HPDE6-E6E7 (cell line): ENCODE data around the gene SMAD2.
"Not testable (repeated sequence)": the region's sequence is repeated elsewhere in the genome, so short reads cannot be mapped to it uniquely, and the experiment has no call there.

Experiments
- DNase-seq: peaks from one replicate; pipeline ENCODE4 v3.0.0; 2011; ENCODE audit warnings: missing footprints; ENCODE audit errors: extremely low spot score

Gene SMAD2

DNA sequence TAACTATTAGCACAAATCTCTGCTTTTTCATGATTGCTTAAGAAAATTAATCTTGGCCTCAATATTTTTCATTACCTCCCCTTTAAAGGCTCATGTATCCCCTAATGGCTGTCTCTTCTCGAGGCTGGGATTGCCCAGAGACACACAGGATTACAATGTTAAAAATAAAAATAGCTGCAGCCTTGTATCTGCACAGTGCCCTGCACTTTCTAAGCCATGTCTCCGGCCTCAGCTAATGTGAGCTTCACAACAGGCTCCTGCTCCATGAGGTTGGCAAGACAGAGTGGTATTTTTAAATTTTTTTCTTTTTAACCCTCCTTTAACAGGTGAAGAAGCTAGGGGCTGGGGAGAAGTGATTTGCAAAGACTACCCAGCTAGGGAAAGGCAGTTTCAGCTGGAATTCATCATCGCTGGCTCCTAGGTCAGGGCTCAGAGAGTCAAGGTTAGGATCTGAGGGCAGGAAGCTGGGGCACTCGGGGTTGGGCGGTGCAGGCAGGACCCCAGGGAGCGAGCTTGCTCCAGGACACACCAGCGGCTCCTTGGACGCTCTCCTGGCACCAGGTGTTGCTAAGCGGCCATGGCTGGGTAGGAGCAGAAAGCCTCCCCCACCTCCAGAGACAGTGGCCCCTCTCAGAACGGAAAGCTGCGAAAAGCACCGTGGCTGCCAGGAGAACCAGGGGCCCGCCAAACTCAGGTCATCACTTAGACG lies 135.6 kb downstream of the SMAD2 start:
- DNase-seq = no peak

DNA sequence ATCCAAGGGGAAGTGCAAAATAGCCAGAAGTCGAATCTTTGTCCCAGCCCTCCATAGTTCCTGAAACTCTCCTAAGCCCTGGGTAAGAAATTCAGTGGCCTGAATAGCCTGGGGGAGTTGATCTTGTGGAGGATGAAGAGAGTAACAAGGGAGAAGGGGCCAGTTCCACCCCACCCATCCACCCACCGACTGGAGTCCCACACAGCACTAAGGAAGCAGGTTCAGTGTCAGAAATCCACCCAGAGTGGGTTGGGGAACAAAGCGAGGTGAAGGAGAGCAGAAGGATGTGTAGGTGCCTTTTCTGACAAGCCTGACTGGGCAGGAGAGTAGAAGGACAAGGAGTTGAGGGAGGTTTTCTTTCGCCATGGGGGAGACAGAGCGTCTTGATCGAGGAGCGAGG lies 136.8 kb downstream of the SMAD2 start:
- DNase-seq = no peak

DNA sequence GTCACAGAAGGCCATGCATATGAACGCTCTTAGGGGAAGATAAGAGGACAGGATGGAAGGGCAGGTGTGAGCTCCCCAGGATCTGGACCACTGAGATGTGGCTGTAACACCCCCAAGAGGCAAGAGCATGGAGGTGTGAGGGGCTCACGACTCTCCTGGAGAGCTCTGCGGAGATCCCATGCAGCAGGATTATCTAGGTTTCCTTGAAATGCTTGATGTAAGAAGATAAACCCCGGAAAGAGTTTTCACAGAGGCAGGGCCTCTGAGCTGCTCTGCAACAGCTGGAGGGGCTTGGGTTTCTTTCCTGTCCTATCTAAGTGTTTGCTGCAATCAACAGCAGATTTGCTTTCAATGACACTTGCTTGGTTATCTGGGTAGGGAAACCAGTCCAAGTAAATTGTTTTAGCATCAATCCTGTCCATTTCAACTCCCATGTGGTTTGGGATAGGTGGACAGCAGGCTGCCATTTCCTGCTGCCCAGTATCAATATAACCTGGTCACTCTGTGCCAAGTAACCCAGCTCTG lies 138.9 kb downstream of the SMAD2 start:
- DNase-seq = no peak

DNA sequence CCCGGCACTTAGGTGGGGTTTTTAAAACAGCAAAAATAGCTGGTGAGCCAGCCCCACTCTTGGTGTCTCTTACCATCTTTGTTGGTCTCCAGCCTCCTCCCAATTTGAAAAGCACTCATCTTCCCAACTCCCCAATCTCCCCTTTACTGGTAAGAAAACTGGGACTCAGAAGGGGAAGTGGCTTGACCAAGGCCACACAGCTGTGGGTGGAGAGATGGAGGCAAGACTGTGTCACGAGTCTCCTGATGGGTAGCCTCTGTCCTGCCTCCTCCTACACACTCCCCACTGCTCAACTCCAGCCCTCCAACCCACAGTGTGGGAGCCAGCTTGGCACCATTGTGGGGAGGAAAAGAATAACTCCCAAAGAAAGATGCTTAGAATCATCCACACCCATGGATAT lies 140.4 kb downstream of the SMAD2 start:
- DNase-seq = no peak

DNA sequence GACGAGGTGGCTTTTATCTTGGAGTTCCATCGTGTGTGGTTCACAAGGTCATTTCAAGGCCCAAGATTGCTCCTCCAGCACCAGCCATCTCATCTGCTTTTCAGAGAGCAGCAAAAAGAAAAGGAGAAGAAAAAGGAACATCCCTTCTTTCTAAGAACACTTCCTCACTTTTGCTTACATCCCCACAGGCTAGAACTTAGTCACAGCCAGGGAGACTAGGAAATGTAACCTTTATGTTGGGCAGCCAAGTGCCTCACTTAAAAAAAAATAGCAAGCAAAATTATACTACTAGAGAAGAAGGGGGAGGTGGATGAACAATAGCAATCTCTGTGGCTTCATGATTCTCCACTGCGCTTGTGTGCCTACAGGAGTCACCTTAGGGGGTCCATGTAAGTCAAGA lies 141.8 kb downstream of the SMAD2 start:
- DNase-seq = no peak

DNA sequence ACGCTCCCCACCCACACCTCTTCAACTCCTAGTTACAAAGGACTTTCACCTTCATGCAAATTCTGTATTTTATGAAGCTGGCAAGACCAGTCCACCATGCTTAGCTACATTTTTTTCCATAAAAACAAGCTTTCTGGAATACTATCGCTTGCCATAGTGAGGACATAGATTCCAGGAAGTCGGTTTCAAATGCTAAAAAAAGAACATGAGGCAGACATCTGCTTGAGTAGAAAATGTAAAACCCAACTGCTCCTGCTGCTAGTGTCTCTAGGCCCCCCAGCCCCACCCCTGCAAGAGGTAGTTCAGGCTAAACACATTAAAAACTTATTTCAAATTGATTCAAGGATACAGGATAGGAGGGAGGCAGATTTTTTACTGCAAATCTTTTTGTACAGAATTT lies 148.9 kb downstream of the SMAD2 start:
- DNase-seq = no peak

DNA sequence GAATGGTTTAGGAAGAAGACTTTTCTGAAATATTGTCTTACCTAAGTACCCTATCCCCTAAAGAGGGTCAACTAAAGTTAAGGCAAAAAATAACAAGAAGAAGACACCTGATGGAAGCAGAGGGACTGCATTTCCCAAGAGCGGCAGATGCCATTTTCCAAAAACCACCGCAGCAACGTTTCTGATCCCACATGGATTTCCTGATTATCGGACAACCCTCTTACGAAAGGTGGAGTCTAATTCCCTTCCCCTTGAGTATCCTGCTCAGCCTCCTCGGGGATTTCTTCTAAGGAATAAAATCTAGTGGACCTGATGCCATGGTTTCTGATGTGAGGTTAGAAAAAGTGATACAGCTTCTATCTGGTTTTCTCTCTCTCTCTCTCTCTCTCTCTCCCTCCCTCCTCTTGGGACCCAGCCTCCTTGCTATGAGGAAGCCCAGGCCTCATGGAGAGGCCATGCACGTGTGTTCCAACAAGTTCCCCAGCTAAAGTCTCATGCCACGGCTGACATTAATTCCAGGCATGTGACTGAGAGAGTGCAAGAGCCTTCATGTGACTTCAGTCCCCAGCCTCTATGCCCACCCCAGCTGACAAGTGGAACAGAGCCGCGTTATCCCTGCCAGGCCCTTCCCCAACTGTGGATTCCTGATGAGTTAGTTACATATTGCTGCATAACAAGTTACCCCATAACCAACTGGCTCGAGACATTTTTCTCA lies 150.3 kb downstream of the SMAD2 start:
- no peak for DNase-seq

DNA sequence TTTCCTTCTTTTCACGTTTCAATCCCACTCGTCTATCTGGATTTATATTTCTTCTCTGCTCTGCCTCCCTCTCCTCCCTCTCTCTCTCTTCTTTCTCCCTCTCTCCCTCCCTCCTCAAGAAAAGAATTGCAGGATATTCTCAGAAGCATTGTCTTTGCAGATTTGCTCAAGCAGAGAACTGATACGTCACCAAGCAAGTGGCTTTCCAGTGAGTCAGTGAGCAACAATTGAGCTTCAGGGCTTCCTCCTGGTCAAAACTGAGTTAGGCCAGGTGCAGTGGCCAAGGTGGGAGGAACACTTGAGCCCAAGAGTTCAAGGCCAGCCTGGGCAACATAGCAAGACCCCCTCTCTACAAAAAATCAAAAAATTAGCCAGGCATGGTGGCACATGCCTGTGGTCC lies 151.1 kb downstream of the SMAD2 start:
- no peak for DNase-seq

DNA sequence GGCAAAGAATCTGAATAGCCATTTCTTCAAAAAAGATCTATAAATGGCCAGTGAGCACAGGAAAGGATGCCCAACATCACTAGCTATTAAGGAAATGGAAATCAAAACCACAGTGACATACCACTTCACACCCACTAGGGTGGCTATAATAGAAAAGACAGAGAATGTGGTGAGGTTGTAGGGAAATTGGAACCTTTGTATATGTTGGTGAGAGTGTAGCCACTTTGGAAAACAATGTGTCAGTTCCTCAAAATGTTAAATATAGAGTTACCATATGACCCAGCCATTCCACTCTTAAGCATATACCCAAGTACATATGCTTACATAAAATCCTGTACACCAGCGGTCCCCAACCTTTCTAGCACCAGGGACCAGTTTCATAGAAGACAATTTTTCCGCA lies 152.8 kb downstream of the SMAD2 start:
- DNase-seq = no peak

DNA sequence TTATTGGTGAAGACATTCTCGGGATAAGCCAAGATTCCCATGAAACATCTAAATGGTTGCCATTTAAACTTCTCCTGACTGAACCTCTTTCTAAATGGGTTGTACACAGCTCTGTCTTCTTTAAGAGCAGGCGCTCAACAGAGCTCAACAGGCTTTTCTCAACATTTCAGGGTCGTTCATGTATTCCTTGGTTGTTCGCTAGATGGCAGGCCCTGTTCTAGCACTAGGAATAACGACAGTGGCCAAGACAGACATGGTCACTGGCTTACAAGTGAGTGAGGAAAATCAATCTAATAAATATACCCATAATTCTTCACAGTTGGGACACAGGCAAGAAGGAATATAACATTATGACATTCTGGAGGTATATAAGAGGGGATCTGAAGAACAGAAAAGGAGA lies 154.5 kb downstream of the SMAD2 start:
- DNase-seq = no peak

DNA sequence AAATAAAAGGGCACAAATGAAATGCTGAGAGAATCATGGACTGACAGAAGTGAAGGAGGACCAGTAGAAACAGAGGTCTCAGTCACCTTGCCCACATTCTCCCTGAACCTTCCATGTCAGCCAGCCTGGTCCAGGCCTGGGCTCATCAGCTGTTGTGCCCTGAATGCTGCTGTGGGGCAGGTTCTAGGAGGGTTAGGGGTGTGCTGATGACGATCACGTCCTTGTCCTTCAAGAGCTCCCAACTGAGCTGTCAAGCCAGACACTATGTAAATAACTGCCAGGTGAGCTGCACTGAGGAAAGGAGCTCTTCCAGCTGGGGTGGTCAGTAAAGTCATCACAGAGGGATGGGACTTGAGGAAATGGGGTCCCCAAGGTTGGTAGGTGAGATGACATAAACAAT lies 156.5 kb downstream of the SMAD2 start:
- no peak for DNase-seq

DNA sequence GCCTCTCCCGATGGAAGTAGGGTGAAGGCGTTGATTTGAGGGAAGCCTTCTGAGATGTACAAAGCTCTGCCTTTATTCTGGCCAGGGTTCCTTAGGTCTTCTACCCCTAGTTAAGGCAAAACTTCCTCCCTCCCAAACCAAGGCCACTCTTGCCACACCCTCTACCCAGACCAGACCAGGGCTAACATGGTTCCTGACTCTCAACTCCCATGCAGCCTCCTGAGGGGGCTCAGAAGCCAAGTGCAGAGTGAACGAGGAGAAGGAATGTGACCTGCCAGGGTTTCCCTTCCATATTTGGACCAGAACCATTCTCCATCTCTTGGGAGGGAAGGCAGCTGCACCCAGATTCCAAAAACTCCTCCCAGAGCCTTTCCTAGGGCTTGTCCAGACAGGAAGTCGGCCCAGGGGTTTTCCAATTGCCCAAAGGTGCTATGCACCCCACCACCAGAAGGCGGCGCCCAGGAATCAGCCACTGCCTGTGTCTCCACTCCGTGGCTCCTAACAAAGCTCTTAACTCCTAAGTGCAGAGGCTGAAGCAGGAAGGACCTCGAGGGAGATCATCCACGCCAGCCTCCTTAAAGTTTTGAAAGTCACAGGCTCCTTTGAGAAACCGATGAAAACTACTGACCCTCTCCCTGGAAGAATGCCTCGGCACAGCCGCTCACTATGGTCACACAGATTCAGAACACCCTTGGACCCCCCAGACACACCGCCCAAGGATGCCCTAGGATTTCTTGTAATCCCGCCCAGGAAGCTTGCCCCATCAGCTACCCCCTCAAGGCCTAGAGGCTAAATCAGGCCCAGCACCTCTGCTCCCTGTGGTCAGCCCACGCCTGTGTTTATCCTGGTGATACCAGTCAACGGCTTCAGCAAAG lies 157.8 kb downstream of the SMAD2 start:
- DNase-seq = peak; percentile 61

DNA sequence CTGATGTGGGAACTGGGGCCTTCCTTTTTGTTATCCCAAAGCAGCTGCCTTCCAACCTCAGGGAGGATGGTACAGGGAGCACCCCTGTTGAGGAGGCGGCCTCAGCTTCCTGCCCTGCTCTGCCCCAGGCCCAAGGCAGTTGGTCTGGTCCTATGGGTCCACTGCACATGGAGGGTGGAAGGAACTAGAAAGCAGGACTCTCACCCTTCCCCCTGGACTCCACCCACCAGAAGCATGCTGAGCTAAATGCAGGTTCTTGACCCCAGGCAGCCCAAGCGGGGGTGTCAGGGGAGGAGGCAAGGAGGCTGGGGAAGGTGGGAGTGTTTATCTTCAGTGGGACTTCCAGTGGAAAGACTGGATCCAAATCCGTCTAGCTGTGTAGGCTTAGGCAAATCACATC lies 158.5 kb downstream of the SMAD2 start:
- no peak for DNase-seq

DNA sequence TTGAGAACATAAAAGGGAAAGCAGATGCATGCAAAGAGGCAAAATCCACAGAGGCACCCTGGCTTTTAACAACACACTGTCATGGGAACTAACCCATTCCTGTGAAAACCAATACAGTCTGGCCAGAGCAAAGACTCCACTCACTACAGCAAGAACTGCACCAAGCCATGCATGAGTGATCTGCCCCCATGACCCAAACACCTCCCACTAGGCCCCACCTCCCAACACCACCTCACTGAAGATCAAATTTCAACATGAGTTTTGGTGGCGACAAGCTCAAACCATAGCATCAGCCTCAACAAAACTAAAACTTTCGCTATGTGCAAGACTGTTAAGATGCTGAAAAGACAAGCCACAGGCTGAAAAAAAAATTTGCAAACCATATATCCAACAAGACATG lies 162.8 kb downstream of the SMAD2 start:
- no peak for DNase-seq

DNA sequence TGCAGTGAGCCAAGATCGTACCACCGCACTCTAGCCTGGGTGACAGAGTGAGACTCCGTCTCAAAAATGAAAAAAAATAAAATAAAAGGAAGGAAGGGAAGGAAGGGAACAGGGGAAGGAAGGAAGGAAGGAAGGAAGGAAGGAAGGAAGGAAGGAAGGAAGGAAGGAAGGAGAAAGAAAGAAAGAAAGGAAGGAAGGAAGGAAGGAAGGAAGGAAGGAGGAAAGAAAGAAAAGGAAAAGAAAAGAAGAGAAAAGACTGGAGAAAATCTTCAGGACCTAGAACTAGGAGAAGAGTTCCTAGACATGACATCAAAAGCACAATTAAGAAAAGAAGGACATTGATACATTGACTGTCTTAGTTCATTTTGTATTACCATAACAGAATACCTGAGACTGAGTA lies 163.3 kb downstream of the SMAD2 start:
- not testable (repeated sequence) for DNase-seq
